Measurements from ENCODE around the gene PRLH. TPM values are rescaled to one million over a fixed set of nuclear protein-coding genes. Genes with fewer than 3 reads are reported as not detected.
A peak's percentile ranks its signal among the peaks of the same experiment; 100 is the strongest.

Gene PRLH
- total RNA-seq, 1 donor from 2014 or later: not detected

GRCh38 chr2:237577956-237578870 is 11.8 kb downstream of the PRLH start:
- TF ChIP-seq, protein P1, sequence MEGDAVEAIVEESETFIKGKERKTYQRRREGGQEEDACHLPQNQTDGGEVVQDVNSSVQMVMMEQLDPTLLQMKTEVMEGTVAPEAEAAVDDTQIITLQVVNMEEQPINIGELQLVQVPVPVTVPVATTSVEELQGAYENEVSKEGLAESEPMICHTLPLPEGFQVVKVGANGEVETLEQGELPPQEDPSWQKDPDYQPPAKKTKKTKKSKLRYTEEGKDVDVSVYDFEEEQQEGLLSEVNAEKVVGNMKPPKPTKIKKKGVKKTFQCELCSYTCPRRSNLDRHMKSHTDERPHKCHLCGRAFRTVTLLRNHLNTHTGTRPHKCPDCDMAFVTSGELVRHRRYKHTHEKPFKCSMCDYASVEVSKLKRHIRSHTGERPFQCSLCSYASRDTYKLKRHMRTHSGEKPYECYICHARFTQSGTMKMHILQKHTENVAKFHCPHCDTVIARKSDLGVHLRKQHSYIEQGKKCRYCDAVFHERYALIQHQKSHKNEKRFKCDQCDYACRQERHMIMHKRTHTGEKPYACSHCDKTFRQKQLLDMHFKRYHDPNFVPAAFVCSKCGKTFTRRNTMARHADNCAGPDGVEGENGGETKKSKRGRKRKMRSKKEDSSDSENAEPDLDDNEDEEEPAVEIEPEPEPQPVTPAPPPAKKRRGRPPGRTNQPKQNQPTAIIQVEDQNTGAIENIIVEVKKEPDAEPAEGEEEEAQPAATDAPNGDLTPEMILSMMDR (IDR thresholded peaks at IDR 0.05; ENCODE audit: unreplicated experiment): no peak

DNA sequence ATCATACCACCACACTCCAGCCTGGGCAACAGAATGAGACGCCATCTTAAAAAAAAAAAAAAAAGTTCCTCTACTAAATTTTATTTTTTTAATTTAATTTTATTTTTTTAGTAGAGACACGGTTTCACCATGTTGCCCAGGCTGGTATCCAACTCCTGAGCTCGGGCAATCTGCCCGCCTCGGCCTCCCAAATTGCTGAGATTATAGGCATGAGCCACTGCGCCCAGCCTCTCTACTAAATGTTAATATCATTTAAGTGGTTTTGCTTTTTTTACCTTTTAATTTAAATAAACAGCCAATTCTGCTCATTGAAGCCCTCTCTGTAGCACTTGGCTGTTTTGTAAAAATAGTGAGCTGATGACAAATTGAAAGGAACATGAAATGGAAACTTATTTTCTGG is 15.0 kb downstream of the PRLH start:
- H3K4me3 Mint-ChIP-seq (ENCODE audit: low read depth): no peak overlapping the region

More at GRCh38 chr2:237577956-237578870, 11.8 kb downstream of the PRLH start:
- Mint-ChIP-seq H3K4me3 (ENCODE audit: low read depth) (no peak overlapping the region), H3K36me3 (ENCODE audit: insufficient read depth) (peaks cover 10% of the 10 kb centered on the region), H3K9me3 (ENCODE audit: low read depth) (no peaks in the 10 kb centered on the region), H3K27ac (no peak overlapping the region), H3K4me1 (ENCODE audit: low read depth) (peaks cover 1% of the 10 kb centered on the region), H3K27me3 (no peaks in the 10 kb centered on the region)
- no peak for DNase-seq (ENCODE audit: low spot score, unreplicated experiment)

DNA sequence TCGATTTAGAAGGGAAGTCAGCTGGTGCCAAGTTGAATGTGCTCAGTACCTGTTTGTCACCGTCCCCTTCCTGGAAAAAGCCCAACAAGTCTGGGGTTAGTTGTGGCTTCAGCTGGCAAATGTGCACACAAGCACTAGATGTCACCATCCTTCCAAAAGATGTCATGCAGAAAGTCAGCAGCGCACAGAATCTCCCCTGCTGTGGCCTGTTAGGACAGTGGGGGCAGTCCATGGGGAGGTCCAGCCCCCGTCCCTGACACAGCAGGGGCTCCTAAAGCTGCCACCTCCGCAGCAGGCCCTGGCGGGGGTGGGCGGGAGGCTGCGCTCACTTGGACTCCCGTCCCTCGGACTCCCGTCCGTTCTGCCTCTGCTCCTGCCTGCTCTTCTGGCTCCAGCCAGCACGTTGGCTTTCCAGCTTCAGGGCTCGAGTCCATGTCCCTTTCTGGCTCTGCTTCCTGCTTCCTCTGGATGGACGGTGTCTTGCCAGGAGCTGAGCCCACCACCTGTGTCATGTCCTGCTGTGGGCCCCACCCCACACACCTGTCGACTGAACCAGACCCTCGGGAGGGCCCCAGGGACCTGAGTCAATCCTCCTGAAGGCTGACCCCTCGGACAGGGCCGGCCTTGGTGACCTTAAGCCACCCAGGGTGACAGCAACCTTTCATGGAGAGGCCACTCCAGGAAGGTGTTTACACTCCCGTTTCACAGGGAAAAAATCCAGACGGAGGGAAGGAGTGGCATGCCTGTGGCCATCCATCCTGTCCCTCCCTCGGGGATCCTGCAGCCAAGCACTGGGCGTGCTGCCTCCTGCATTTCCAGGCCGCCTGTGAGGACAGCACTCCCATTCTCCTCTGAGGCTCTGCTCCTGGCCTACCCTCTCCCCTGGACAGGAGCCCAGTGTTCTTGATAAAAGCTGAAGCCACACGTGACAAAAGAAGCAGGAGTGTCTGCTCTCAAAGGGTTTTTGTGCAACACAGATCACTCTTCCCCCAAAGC is 15.7 kb downstream of the PRLH start:
- DNase-seq (ENCODE audit: low spot score, unreplicated experiment): no peak
- Mint-ChIP-seq H3K4me1 (ENCODE audit: low read depth) (peaks cover 1% of the 10 kb centered on the region), H3K9me3 (ENCODE audit: low read depth) (no peaks in the 10 kb centered on the region), H3K4me3 (ENCODE audit: low read depth) (no peak overlapping the region), H3K27me3 (no peaks in the 10 kb centered on the region), H3K36me3 (ENCODE audit: insufficient read depth) (peaks cover 8% of the 10 kb centered on the region), H3K27ac (peak overlapping the region; percentile 56)
- TF ChIP-seq, protein P1 (IDR thresholded peaks at IDR 0.05; ENCODE audit: unreplicated experiment): peak; percentile 39

More for the DNA sequence above, 15.0 kb downstream of the PRLH start:
- Mint-ChIP-seq H3K36me3 (ENCODE audit: insufficient read depth) (peaks cover 8% of the 10 kb centered on the region), H3K9me3 (ENCODE audit: low read depth) (no peaks in the 10 kb centered on the region), H3K27me3 (no peaks in the 10 kb centered on the region), H3K4me1 (ENCODE audit: low read depth) (peaks cover 1% of the 10 kb centered on the region), H3K27ac (no peak overlapping the region)
- TF ChIP-seq, protein P1 (IDR thresholded peaks at IDR 0.05; ENCODE audit: unreplicated experiment): no peak
- DNase-seq (ENCODE audit: low spot score, unreplicated experiment): no peak

DNA sequence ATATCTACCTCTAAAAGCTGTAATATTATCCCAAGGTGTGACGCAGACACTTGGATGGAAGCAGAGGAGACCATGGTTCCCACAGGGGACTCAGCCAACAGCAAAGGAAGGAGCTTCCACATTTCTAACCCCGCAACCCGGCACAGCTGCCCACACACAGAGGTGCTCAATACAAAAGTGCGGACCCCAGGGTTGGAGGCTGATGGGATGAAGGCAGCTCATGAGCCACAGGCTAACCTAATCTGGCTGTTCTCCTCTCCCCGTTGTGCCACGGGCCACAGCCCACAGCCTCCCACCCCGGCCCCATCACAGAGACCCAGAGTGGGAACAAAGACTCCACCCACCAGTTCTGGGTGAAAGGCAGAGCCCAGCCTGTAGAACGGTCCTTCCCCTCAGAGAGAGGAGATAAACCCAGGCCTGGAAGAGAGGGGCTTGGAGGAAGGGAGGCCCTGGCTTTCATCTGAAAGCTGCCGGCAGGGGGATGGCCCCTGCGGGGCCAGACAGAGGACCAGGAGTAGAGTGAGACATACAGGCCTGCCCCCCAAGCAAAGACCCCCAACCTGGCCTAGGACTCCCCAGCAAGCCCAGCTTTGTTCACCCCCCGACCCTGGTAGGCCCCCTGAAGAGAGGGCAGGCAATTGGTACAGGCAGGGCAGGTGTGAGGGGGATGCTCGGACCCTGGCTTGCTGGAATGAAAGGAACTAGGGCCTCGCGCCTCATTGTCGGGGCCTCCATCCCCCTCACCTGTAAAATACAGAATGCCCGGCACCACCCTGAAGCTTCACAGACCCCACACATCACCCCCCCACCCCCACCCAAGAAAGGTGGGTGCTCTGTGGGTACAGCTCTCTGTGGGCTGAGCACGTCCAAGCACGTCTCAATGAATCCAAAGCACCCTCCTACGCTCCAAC is 17.3 kb downstream of the PRLH start:
- no peaks in the 10 kb centered on the region for H3K9me3 Mint-ChIP-seq (ENCODE audit: low read depth)
- H3K36me3 Mint-ChIP-seq (ENCODE audit: insufficient read depth): peaks cover 12% of the 10 kb centered on the region
- TF ChIP-seq, protein P1 (IDR thresholded peaks at IDR 0.05; ENCODE audit: unreplicated experiment): no peak
- no peaks in the 10 kb centered on the region for H3K27me3 Mint-ChIP-seq
- DNase-seq (ENCODE audit: low spot score, unreplicated experiment): no peak
- H3K4me1 Mint-ChIP-seq (ENCODE audit: low read depth): peaks cover 3% of the 10 kb centered on the region
- no peak overlapping the region for H3K27ac Mint-ChIP-seq
- H3K4me3 Mint-ChIP-seq (ENCODE audit: low read depth): no peak overlapping the region
